Renal cortex interstitium (tissue), 11 donors: ENCODE results near the gene PCGF2. TPM values are rescaled to one million over a fixed set of nuclear protein-coding genes. Genes with fewer than 3 reads are reported as not detected.

Source experiments
- DNase-seq, 11 donors: peaks; one replicate each; pipeline ENCODE4 v3.0.0-alpha.2; 2013; ENCODE audit warnings: low read depth in 9 of 11, low spot score in 4 of 11; ENCODE audit errors: extremely low read depth in 1 of 11
- polyA plus RNA-seq, 3 donors: library from polyadenylated mRNA; unstranded; fragments of 120-200 nt; gene quantifications; one replicate each; pipeline ENCODE4 v1.2.1, GENCODE V29; 2013; ENCODE audit not compliant: insufficient read length in 3 of 3

Gene PCGF2
- polyA plus RNA-seq, 3 donors: 59.7 to 93.8 (median 84.0) TPM

- no peak for DNase-seq
Measured at GRCh38 chr17:38741461-38741860, 6.7 kb downstream of the PCGF2 start.

GRCh38 chr17:38740806-38741205 lies 7.3 kb downstream of the PCGF2 start:
- no peak for DNase-seq

- no peak for DNase-seq
Measured at GRCh38 chr17:38740044-38740443, 8.1 kb downstream of the PCGF2 start.

- no peak for DNase-seq
Measured at GRCh38 chr17:38739305-38739704, 8.8 kb downstream of the PCGF2 start.

- DNase-seq: no peak
Measured at GRCh38 chr17:38738686-38739085, 9.4 kb downstream of the PCGF2 start.

GRCh38 chr17:38738007-38738662 lies 10.0 kb downstream of the PCGF2 start:
- no peak for DNase-seq

- no peak for DNase-seq
Measured at GRCh38 chr17:38735161-38735997, 12.8 kb downstream of the PCGF2 start.

GRCh38 chr17:38733982-38734973 lies 13.9 kb downstream of the PCGF2 start:
- DNase-seq: no peak

- DNase-seq: no peak
Measured at GRCh38 chr17:38733282-38733981, 14.7 kb downstream of the PCGF2 start.

GRCh38 chr17:38732376-38733281 lies 15.5 kb downstream of the PCGF2 start:
- DNase-seq: no peak

GRCh38 chr17:38731526-38732294 lies 16.4 kb downstream of the PCGF2 start:
- no peak for DNase-seq

- no peak for DNase-seq
Measured at GRCh38 chr17:38730526-38731379, 17.4 kb downstream of the PCGF2 start.

- peak in 3 of 11 donors; percentile 78 to 81 (median 79) for DNase-seq
Measured at GRCh38 chr17:38729886-38730525, 18.1 kb downstream of the PCGF2 start, which contains the start of gene CISD3. CISD3 (plus strand) TSS chr17:38730341; CDS start chr17:38730359, 18 bp downstream.

- DNase-seq: no peak
Measured at GRCh38 chr17:38729368-38729885, 18.7 kb downstream of the PCGF2 start.

GRCh38 chr17:38728290-38728831 lies 19.8 kb downstream of the PCGF2 start:
- DNase-seq: no peak
